Endothelial cell (in vitro differentiated cells): Measurements from ENCODE around the gene UAP1. TPM values are rescaled to one million over a fixed set of nuclear protein-coding genes. Genes with fewer than 3 reads are reported as not detected.

Experiments used
- DNase-seq: peaks from one replicate; pipeline ENCODE4 v3.0.0; 2021; ENCODE audit warnings: low spot score
- H3K27ac Mint-ChIP-seq: one replicate; pipeline ENCODE4 v1.8.0; 2021; ENCODE audit warnings: mixed read lengths, inconsistent platforms; ENCODE audit not compliant: unreplicated experiment
- H3K27me3 Mint-ChIP-seq: one replicate; pipeline ENCODE4 v1.8.0; 2021; ENCODE audit warnings: mild to moderate bottlenecking, moderate library complexity, mixed read lengths, inconsistent platforms; ENCODE audit not compliant: unreplicated experiment
- H3K36me3 Mint-ChIP-seq: one replicate; pipeline ENCODE4 v1.8.0; 2021; ENCODE audit warnings: mild to moderate bottlenecking, low read depth, mixed read lengths, inconsistent platforms; ENCODE audit not compliant: unreplicated experiment
- H3K4me1 Mint-ChIP-seq: one replicate; pipeline ENCODE4 v1.8.0; 2021; ENCODE audit warnings: mild to moderate bottlenecking, mixed read lengths, inconsistent platforms; ENCODE audit not compliant: unreplicated experiment
- H3K4me3 Mint-ChIP-seq: one replicate; pipeline ENCODE4 v1.8.0; 2021; ENCODE audit warnings: mild to moderate bottlenecking, mixed read lengths, inconsistent platforms; ENCODE audit not compliant: unreplicated experiment
- H3K9me3 Mint-ChIP-seq: one replicate; pipeline ENCODE4 v1.8.0; 2021; ENCODE audit warnings: mixed read lengths, inconsistent platforms; ENCODE audit not compliant: unreplicated experiment
- CTCF ChIP-seq: fragments of 200-600 bp; sonication (generic); IDR thresholded peaks from one replicate; pipeline ENCODE4 v1.5.0; 2021; ENCODE audit warnings: antibody characterized with exemption; ENCODE audit not compliant: unreplicated experiment
- total RNA-seq: library from RNA; stranded (reverse); fragmentation: NEBNext Ultra II Directional; extraction: Animal tissue kit (Norgen Biotek cat#: 25700); gene quantifications from one replicate; pipeline ENCODE4 v1.2.1, GENCODE V29; 2021; ENCODE audit not compliant: unreplicated experiment

UAP1 gene
- total RNA-seq, 1 donor from 2014 or later: 20.9 TPM

GRCh38 chr1:162548170-162548569 is 13.4 kb upstream of the UAP1 start:
- no peak for TF ChIP-seq CTCF
- Mint-ChIP-seq H3K27me3 (no peaks in the 10 kb centered on the region), H3K27ac (no peak overlapping the region), H3K36me3 (no peaks in the 10 kb centered on the region), H3K4me3 (no peak overlapping the region), H3K9me3 (no peaks in the 10 kb centered on the region), H3K4me1 (no peaks in the 10 kb centered on the region)
- DNase-seq: no peak

GRCh38 chr1:162549001-162549400 is 12.5 kb upstream of the UAP1 start:
- Mint-ChIP-seq H3K9me3 (no peaks in the 10 kb centered on the region), H3K27ac (no peak overlapping the region), H3K4me1 (no peaks in the 10 kb centered on the region), H3K27me3 (no peaks in the 10 kb centered on the region), H3K4me3 (no peak overlapping the region), H3K36me3 (no peaks in the 10 kb centered on the region)
- no peak for DNase-seq
- no peak for TF ChIP-seq CTCF

- Mint-ChIP-seq H3K9me3 (no peaks in the 10 kb centered on the region), H3K27me3 (peaks cover 2% of the 10 kb centered on the region), H3K27ac (no peak overlapping the region), H3K36me3 (no peaks in the 10 kb centered on the region), H3K4me1 (no peaks in the 10 kb centered on the region), H3K4me3 (no peak overlapping the region)
- TF ChIP-seq CTCF: no peak
- DNase-seq: no peak
Measured at GRCh38 chr1:162550925-162551324, 10.6 kb upstream of the UAP1 start.

GRCh38 chr1:162551969-162552683 is 9.4 kb upstream of the UAP1 start:
- H3K4me3 Mint-ChIP-seq: no peak overlapping the region
- no peak overlapping the region for H3K27ac Mint-ChIP-seq
- H3K27me3 Mint-ChIP-seq: peaks cover 2% of the 10 kb centered on the region
- H3K4me1 Mint-ChIP-seq: no peaks in the 10 kb centered on the region
- no peak for DNase-seq
- TF ChIP-seq CTCF: no peak
- no peaks in the 10 kb centered on the region for H3K9me3 Mint-ChIP-seq
- no peaks in the 10 kb centered on the region for H3K36me3 Mint-ChIP-seq

- H3K27me3 Mint-ChIP-seq: peaks cover 2% of the 10 kb centered on the region
- no peak overlapping the region for H3K27ac Mint-ChIP-seq
- TF ChIP-seq CTCF: no peak
- no peaks in the 10 kb centered on the region for H3K36me3 Mint-ChIP-seq
- H3K9me3 Mint-ChIP-seq: no peaks in the 10 kb centered on the region
- no peaks in the 10 kb centered on the region for H3K4me1 Mint-ChIP-seq
- H3K4me3 Mint-ChIP-seq: no peak overlapping the region
- no peak for DNase-seq
Measured at GRCh38 chr1:162552684-162553252, 8.8 kb upstream of the UAP1 start.
